Urothelium cell line (cell line): ENCODE measurements around the gene PIK3IP1.
"Not testable (repeated sequence)": the region's sequence is repeated elsewhere in the genome, so short reads cannot be mapped to it uniquely, and the experiment has no call there.

ENCODE experiments used
- DNase-seq: peaks from one replicate; pipeline ENCODE4 v3.0.0; 2011; ENCODE audit warnings: low spot score, mixed read lengths
- FAIRE-seq: peaks from 2 replicates; lab custom pipeline; 2011; peaks lifted over from hg19 to GRCh38; lab: Jason Lieb, UNC

Gene PIK3IP1

DNA sequence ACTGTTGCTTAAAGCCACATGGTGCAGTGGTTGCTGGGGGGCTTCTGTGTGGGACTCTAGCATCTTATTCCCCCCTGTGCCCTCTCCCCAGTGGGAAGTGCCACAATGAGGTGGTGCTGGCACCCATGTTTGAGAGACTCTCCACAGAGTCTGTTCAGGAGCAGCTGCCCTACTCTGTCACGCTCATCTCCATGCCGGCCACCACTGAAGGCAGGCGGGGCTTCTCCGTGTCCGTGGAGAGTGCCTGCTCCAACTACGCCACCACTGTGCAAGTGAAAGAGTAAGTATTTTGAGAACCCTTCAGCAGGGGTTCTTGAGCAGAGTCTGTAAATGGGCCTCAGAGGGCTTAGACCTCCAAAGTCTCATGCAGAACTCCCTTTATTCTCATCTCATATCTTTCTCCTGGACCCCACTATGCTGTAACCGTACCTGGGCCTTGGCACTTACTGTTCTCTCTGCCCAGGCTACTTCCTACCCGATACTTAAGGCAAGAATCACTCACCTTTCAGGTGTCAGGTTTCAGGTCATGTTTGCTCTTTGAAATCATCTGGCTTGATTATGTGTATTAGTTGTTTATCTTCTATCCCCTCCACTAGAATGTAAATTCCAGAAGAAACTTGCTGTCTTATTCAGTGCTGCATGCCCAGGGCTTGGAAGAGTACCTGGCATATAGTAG, 32.4 kb downstream of the PIK3IP1 start:
- DNase-seq = no peak
- FAIRE-seq = no peak

DNA sequence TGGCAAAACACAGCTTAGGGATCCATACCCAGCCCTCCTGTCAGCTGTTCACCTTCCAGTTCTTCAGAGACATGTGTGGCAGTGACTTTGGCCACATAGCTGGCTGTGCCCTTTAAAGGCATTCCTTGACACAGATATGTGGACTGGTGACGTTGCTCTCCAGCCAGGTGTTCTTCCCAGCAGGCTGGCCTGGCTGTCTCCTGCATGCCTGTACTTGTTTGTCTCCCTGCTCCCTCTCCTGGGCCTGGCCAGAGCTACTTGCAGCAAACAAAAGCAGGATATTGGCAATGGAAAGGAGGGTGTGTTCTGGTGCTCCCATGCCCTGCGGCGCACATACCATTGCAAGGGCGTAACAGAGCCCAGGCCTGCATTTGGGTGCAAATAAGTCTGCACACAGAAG, 38.3 kb downstream of the PIK3IP1 start:
- peak; percentile 30 for DNase-seq
- FAIRE-seq = peak; percentile 63

DNA sequence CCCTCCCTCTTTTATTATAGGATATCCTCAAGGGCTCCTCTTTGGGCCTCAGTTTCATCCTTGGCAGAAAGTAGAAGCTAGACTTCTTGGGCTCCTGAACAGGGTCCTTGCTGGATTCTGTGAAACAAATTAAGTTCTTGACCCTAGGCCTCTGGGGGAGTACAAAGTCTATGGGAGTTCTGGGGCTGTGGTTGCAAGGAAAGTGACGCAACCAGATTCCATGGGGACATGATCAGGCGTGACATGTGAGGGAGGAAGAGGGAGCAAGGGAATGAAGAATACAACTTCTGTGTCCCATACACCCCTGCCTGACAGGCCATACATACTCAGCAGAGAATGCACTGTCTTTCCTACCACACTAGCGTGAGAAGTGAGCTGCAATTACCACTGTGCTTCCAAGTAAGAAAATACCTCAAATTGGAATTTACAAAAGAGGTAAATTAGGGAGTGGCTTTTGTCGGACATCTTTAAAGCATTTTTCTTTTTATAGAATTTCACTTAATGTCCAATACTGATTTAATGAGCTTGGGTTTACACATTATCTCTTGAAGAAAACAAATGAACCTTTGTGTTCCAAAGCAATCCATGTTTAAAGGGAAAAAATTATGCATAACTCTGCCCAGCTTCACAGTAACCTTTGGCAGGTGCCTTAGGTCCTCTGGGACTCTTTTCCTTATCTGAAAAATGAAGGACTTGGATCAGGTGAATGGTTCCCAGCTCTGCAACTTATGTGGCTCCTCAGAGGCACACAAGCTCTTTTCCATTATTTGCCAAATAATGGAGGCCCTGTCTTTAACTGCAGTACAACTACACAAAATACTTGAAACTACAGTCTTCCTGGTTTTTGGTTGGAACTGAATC, 41.3 kb downstream of the PIK3IP1 start:
- DNase-seq = no peak
- FAIRE-seq = no peak

DNA sequence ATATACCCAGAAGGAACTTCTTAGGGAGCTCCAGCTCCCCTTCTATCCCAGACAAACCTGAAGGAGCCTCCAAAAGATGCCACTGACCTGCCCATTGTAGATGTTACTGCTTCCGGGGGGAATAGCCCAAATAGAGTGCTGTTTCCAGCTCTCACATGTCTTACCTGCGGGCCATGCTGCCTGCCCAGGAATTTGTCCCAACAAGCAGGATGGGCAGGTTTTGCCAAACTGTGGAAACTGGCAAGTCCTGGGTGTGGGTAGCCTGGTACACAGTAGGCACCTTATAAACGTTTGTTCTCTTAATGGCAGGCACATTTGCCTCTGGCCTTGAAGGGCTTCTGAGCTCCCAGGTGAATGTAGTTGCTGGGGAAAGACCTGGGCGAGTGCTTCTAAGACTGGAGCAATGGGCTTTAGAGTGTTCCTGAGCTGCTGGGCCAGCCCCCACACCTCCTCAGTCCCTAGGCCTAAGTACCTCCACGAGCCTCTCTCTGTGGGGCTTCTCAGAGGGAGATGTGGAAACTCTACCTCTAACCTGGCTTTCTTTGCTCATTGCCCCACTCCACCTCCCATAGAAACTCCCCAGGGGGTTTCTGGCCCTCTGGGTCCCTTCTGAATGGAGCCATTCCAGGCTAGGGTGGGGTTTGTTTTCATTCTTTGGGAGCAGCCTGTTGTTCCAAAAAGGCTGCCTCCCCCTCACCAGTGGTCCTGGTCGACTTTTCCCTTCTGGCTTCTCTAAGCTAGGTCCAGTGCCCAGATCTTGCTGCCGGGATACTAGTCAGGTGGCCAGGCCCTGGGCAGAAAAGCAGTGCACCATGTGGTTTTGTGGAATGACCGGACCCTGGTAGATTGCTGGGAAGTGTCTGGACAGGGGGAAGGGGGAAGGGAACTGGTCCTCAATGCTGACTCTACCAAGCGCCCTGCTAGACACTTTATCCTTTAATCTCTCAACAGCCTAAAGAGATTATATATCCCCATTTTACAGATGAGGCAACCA, 43.0 kb downstream of the PIK3IP1 start:
- DNase-seq (no peak), FAIRE-seq (no peak)

DNA sequence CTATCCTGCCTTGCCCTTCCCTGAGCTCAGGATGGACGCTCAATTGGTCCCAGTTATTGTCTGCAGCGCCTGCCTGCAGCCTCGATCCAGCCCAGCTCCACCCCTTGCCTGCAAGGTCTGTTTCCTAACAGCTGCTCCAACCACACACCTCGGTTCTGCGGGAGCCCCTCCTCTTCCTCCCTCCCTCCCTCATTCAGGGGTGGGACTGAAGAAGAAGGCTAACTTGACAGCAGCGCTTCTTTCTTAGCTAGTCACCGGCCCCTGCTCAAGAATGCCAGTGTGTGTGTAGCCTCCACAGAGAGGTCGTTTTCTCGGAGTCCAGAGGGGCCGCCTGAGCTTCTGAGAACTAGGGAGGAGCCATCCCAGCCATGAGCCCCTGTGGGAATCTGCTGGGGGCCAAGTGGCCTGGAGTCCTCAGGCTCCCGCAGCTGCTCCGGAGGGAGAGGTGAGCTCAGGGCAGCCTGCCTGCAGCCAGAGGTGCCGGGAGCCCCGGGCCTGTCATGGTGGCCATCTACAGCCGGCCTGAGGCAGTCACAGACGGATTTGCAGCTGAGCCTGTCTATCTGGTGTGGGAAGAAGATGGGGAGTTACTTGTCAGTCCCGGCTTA, 44.0 kb downstream of the PIK3IP1 start:
- DNase-seq = no peak
- FAIRE-seq = no peak

DNA sequence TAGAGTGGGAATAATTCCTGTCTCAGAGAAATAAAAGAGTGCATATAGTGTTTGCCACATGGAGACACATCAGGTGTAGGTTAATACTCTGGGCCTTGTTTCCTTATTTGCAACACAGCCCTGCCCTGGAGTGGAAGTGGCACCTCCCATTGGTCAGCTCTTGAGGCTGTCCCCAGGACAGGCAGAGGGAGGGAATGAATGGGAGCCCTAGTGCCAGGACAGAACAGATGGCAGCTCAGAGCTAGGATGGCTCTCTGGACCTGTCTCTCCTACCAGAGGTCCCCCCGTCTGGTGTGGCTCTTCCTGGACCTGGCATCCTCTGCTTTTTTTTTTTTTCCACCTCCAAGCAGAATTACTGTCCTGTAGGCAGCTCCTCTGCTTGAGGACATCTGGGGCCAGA, 44.6 kb downstream of the PIK3IP1 start:
- no peak for DNase-seq
- FAIRE-seq = no peak

DNA sequence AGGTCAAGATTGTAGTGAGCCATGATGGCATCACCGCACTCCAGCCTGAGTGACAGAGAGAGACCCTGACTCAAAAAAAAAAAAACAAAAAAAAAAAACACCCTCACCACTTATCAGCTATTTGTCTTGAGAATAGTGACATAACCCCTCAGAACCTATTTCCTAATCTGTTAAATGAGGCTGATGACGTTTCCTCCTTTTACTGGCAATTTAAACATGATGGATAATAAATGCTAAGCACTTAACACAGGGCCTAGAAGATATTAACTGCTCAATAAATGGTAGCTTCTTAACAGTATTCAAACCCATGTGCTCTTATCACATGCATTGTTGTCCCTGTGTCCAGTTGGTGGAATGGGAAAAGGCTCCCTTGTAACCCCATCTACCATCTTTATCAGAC, 45.6 kb downstream of the PIK3IP1 start:
- FAIRE-seq (no peak), DNase-seq (no peak)

DNA sequence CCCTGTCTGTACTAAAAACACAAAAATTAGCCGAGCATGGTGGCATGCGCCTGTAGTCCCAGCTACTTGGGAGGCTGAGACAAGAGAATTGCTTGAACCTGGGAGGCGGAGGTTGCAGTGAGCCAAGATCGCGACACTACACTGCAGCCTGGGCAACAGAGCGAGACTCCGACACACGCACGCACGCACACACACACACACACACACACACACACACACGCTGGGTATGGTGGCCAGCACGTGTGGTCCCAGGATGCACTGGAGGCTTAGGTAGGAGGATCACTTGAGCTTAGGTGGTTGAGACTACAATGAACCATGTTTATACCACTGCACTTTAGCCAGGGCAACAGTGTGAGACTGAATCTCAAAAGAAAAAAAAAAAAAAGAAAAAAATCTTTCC, 46.3 kb downstream of the PIK3IP1 start:
- not testable (repeated sequence) for DNase-seq, FAIRE-seq

DNA sequence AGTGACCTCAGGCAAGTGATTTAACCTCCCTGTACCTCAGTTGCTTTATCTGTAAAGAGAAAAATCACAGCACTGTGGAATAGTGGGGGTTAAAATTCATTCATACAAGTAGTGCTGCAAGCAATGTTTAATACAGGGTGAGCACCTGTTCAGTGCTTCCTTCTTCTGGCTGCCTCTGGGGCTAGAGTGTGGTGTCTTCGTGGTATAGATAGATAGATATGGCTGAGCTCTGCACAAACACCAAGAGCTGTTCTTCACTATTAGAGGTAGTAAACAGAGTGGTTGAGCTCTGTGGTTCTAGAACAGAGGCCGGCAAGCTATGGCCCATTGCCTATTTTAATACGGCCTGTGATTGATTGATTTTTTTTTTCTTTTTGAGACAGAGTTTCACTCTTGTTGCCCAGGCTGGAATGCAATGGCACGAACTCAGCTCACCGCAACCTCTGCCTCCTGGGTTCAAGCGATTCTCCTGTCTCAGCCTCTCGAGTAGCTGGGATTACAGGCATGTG, 47.3 kb downstream of the PIK3IP1 start:
- DNase-seq = no peak
- FAIRE-seq = no peak

DNA sequence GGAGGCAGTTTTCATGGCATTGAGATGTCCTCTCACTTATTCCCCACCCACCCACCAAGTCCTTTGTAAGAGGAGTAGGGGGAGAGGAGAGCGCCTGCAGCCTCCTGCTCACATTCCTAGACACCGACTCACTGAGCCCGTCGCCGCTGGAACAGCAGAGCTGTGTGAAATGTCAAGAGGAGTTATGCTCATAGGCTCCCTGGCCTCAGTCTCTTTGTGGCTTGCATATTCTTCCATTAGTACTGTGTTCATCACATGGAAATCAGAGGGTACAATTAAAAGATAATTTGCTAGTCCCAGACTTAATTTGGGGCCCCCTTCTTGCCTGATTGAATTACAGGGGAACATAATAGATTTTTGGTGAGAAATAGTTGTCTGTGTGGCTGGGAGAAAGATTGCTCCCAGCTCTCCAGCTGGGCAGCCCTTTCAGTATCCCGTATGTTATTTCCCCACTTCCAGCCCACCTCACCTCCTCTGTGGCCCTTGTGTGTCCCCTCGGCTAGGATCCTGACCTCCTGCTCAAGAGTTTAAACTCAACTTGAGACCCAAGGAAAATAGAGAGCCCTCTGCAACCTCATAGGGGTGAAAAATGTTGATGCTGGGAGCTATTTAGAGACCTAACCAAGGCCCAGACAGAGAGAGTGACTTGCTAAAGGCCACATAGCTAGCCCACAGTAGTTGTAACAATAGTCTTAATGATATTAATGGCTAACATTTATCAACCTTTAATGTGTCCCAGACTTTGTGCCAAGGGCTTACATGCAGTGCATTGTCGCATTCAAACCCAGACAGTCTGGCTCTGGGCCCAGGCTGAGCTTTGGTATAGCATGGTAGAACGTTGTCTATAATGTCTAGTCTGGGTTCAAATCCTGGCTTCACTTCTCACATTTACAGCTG, 48.0 kb downstream of the PIK3IP1 start:
- DNase-seq = peak; percentile 89
- FAIRE-seq = peak; percentile 63

DNA sequence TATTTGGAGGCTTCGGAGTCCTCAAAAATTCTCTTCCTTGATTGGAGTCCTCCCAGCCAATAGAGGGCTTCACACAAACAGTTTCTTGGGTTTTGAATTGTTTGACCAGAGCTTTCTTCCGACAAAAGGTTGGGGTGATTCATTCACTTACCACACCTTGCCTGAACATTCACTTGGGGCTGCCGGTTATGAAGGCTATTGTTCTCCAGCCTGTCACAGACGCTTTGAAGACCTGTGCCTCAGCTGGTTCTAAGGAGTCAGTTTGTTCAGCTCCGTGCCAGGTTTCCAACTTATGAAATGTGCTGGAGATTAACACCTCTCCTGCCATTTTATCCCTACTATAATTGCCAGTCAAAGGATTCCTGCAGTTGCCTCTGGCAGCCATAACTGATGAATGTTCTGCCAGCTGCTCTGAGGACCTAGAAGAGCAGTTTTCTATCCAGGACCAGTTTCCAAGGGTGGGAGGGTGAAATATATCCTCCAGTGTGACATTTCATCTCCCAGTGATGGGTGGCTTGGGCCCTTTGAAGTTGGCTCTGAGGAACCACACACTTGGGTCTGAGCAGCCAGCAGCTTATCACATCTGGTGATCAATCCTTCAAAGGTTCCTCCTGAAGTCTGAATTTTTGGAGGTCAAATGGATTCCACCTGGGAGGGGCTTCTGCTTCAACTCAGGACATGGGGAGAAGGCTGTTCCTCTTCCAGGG, 48.8 kb downstream of the PIK3IP1 start:
- no peak for FAIRE-seq
- DNase-seq = peak; percentile 81

DNA sequence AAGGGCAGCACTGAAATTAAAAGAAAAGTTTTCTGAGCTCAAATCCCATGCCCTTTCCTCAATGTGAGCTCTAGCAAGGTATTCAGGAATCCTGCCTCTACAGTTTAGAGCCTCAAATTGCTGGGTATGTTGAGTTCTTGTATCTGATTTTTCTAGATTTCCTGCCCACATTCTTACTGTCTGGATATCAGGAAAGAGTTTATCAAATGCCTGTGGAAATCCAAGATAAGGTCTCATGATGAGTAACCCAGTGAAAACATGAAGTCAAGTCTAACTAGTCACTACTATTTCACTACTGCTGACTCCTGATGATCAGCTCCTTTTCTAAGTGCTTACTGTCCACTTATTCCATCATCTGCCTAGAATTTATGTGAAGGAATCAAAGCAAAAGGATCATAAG, 50.4 kb downstream of the PIK3IP1 start:
- no peak for DNase-seq
- no peak for FAIRE-seq

DNA sequence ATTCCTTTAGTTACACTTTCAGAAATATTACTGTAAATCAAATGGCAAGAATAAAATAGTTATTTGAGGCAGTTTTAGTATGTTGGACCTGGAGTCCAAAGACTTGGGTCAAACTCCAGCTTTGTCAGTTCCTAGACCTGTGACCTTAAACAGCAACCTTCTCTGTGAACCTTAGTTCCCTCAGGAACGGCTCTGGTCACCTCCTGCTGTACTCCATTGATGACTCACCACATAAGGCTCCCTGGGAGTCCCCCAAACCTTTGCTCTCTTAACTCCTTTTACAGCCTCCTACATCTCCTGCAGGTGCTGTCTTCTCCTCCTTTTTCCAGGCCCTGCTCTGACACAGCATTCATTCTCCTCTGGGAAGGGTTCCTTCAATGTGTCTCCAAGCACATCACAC, 51.1 kb downstream of the PIK3IP1 start:
- FAIRE-seq (no peak), DNase-seq (no peak)

DNA sequence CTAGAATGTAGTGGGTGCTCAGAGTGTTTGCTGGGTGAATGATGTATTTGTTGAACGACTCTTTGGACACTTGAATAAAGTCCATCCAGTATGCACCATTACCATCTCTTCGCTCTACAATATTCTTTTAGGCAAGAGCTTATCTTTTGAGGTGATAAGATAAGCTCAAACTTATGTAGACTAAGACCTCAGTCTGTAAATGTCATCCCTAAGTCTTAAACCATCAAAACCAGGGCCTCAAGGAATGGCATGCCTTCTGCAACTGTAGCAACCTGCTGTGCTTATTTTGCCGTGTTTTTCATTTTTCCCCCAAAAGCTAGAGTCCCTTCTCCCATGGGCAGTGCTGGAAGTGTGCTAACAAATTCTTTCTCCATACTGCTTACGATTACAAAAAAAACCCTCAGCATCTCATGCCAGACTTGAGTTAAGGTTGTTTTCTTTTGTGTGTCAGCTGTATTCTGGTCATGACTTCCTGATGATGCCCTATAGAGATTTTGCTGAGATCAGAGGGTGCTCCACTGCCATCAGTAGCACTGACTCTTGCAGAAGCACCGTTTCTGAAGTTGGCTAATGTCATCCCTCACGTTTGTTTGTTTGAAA, 52.4 kb downstream of the PIK3IP1 start:
- no peak for DNase-seq
- FAIRE-seq = no peak

DNA sequence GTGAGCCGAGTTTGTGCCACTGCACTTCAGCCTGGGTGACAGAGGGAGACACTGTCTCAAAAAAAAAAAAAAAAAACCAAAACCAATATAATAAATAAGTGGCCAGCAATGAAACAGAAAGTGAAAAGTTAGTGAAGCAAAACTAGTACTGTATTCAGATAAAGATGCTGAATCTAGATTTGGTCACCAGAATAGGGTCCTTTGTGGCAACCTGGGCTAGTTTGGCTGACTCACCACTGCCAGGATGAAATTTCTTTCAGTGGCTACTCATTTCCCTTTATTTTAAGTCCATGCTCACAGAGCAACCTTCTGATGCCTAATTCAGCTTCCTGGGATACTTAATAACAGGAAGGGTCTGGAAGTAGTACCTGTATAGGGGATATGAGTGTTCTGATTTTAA, 54.2 kb downstream of the PIK3IP1 start:
- no peak for DNase-seq
- no peak for FAIRE-seq

DNA sequence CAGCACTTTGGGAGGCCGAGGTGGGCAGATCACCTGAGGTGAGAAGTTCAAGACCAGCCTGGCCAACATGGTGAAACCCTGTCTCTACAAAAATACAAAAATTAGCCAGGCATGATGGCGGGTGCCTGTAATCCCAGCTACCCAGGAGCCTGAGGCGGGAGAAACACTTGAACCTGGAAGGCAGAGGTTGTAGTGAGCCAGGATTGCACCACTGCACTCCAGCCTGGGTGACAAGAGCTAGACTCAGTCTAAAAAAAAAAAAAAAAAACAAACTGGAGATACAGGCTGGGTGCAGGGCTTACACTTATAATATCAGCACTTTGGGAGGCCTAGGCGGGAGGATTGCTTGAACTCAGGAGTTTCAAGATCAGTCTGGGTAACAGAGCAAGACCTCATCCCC, 56.2 kb downstream of the PIK3IP1 start:
- not testable (repeated sequence) for DNase-seq, FAIRE-seq

DNA sequence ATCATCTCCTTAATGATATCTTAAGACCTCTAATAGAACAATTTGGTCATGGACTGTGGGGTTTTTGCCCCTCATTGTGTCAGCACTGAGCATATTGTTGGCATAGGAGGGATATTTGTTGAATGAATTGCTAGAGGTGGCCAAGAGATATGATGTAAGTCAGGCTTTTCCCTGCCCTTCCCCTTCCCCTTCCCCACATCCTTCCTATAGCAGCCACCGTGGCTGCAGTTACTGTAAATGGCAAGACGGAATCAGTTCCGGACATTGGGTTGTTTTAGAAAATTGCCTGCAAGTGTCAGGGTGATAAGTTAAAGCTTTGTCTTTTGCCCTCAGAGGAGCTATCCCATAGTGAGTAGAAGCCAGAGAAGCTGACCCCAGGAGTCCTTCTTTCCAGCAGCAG, 57.2 kb downstream of the PIK3IP1 start:
- DNase-seq (no peak), FAIRE-seq (no peak)

DNA sequence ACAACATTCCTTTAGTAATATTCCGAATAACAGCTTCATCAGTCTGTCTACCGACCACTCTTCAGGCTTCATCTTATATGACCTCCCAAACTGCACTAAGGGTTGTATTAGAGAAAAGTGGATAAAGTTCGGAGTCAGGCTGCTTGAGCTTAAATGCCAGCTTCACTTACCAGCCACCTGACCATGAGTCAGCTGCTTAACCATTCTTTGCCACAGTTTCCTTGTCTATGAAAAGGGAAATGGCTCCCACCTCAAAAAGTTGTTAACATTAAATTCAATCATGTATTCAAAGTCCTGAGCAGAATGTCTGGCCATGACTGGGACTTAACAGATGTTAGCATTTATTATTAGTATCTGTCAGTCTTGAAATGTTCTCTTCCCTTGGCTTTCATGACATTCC, 59.3 kb downstream of the PIK3IP1 start:
- no peak for FAIRE-seq

More for the DNA sequence above, 59.3 kb downstream of the PIK3IP1 start:
- no peak for DNase-seq
